H1 (cell line): Measurements from ENCODE around the gene NECTIN1.

Source experiments
- ATF2 ChIP-seq: IDR thresholded peaks from 2 replicates; pipeline ENCODE4 v1.6.1; 2012; ENCODE audit warnings: low read length, inconsistent platforms
- BCL11A ChIP-seq, 2 experiments: IDR thresholded peaks; one replicate each; pipeline ENCODE4 v1.6.1; 2011; ENCODE audit warnings: low read depth in 2 of 2, low read length in 2 of 2, mild to moderate bottlenecking in 2 of 2
- E2F6 ChIP-seq: IDR thresholded peaks from 2 replicates; pipeline ENCODE4 v1.6.1; 2012; ENCODE audit warnings: inconsistent platforms
- EZH2 ChIP-seq: fragments of 200-600 bp; sonication (generic); IDR thresholded peaks from 2 replicates; pipeline ENCODE4 v1.7.1; 2012; ENCODE audit warnings: low read depth, mild to moderate bottlenecking, moderate library complexity, low read length, inconsistent platforms; ENCODE audit not compliant: severe bottlenecking
- PHF8 ChIP-seq: fragments of 200-600 bp; sonication (generic); conservative IDR thresholded peaks from 2 replicates; pipeline ENCODE4 v1.7.1; 2012; ENCODE audit warnings: low read depth, mild to moderate bottlenecking, inconsistent platforms, low read length, moderate library complexity
- POLR2A ChIP-seq, 2 experiments: IDR thresholded peaks; 1 replicate in 1 of 2; 2 replicates in 1 of 2; pipeline ENCODE4 v1.6.1; 2011; ENCODE audit warnings: low read depth in 2 of 2, low read length in 2 of 2, mild to moderate bottlenecking in 2 of 2; ENCODE audit errors: control extremely low read depth in 1 of 2
- TF ChIP-seq, protein P1 (sequence below), 3 experiments: IDR thresholded peaks; 1 replicate in 2 of 3; 2 replicates in 1 of 3; pipeline versions ENCODE4 v1.5.1 to v1.6.1; 2011; ENCODE audit warnings: low read length in 3 of 3, mild to moderate bottlenecking in 3 of 3, inconsistent platforms in 2 of 3, low read depth in 1 of 3, moderate library complexity in 1 of 3; ENCODE audit not compliant: insufficient read depth in 1 of 3; ENCODE audit errors: control extremely low read depth in 1 of 3

GRCh38 chr11:119591836-119592310 is 137.1 kb downstream of the NECTIN1 start:
- TF ChIP-seq, protein P1, sequence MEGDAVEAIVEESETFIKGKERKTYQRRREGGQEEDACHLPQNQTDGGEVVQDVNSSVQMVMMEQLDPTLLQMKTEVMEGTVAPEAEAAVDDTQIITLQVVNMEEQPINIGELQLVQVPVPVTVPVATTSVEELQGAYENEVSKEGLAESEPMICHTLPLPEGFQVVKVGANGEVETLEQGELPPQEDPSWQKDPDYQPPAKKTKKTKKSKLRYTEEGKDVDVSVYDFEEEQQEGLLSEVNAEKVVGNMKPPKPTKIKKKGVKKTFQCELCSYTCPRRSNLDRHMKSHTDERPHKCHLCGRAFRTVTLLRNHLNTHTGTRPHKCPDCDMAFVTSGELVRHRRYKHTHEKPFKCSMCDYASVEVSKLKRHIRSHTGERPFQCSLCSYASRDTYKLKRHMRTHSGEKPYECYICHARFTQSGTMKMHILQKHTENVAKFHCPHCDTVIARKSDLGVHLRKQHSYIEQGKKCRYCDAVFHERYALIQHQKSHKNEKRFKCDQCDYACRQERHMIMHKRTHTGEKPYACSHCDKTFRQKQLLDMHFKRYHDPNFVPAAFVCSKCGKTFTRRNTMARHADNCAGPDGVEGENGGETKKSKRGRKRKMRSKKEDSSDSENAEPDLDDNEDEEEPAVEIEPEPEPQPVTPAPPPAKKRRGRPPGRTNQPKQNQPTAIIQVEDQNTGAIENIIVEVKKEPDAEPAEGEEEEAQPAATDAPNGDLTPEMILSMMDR (IDR thresholded peaks at IDR 0.05; ENCODE audit: control extremely low read depth in 1 of 3, insufficient read depth in 1 of 3, low read depth in 1 of 3, low read length in 3 of 3) = no peak
- TF ChIP-seq EZH2 (no peak), POLR2A (IDR thresholded peaks at IDR 0.05; ENCODE audit: control extremely low read depth in 1 of 2, low read depth in 2 of 2, low read length in 2 of 2) (no peak), ATF2 (no peak), E2F6 (no peak), BCL11A (IDR thresholded peaks at IDR 0.05; ENCODE audit: low read depth in 2 of 2, low read length in 2 of 2) (no peak), PHF8 (no peak)
